Left cardiac atrium (tissue), 4 donors: ENCODE results near the gene RYR2. TPM values are rescaled to one million over a fixed set of nuclear protein-coding genes. Genes with fewer than 3 reads are reported as not detected.

Experiments used
- ATAC-seq, 2 donors: fragments of 200-7000 bp; cut with Tn5 transposase; one replicate each; pipeline ENCODE4 v1.9.1; 2020; ENCODE audit warnings: mild to moderate bottlenecking in 2 of 2, moderate library complexity in 2 of 2
- DNase-seq: peaks from one replicate; pipeline ENCODE4 v3.0.0-alpha.2; 2020
- intact Hi-C, 2 donors: fragments of 100-400 bp; cut with DNase I; formaldehyde crosslinking; loops; one replicate each; pipeline versions ENCODE4 v1.14.1 to v1.15.1; 2022 to 2023
- total RNA-seq, 2 donors: library from RNA; stranded (reverse); fragmentation: NEBNext Ultra II Directional; extraction: Animal tissue kit (Norgen Biotek cat#: 25700); gene quantifications; one replicate each; pipeline ENCODE4 v1.2.1, GENCODE V29; 2021
- donor health status: DM: no; HTN: yes; CAD: no.
- donor health status: DM: no; HTN: yes; CAD: no; lungs with severe emphysema.
- donor health status: DM: yes; HTN: yes; CAD: no.
- donor health status: Dilated cardiomyopathy.

Gene RYR2
- total RNA-seq, 2 donors from 2014 or later: 433 to 446 TPM

DNA sequence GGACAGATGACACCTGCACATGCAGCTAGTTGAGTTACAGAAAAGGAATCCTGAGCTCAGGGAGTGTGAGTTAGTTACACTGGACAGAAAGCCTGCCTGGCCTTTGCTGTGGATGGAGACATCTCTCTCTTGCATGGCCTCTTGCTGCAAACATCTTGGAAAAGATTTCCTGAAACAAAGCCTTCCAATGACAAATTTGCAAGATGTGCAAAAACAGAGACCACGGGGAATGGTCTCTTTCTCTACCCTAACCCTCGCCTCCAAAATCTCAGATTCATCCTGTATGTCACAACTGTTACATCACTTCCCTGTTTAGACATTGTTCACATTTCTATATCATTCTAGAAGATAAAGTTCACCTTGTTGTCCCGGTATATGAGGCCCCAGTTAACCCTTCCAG lies 415.6 kb downstream of the RYR2 start:
- ATAC-seq: no peak
- DNase-seq: no peak
- intact Hi-C loops: no loop called here

DNA sequence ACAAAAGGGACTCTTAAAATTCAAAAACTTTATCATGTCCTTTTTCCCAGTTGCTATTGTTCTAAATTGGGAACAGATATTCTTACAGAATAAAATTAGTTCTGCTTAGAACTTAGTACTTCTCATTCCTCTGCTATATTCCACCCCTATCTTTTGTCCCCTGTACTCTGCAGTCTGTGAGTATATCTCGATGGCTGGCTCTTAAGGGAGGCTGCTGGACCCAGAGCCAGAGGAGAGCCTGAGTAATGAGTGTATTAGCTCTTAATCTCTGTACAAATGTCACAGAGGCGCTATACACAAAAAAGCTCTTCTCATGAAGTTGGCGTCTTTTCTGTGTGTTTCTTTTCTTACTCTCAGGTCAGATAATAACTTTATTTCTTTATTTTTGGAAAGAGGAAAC lies 425.3 kb downstream of the RYR2 start:
- peak; percentile 76 to 82 for ATAC-seq
- intact Hi-C loops: no loop called here
- DNase-seq: no peak

DNA sequence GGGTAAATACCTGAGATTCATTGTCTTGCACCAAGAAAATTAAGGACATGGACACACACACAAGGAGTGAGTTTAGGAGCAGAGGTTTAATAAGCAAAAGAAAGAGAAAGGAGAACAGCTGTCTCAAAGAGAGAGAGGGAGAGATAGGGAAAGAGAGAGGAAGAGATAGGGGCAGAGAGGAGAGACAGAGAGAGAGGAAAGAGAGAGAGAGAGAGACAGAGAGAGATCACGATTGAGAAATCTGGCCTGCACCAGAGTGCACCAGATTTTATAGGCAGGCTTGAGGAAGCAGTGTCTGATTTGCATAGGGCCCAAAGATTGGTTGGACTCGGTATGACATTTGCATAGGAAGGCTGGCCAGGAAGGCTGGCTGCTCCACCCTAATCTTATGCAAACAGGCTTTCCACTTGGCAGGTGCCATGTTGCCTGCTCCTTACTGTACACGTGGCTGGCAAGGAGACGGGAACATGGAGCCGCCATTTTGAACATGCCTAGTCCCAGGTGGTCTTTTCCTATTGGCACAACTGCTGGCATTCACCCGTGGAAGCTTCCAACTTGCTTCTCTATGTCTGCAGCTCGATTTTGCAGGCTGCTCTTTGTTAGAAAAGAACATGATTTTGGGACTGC lies 428.8 kb downstream of the RYR2 start:
- ATAC-seq (peak; percentile 41 to 56), DNase-seq (no peak)
- intact Hi-C loops: no loop called here

DNA sequence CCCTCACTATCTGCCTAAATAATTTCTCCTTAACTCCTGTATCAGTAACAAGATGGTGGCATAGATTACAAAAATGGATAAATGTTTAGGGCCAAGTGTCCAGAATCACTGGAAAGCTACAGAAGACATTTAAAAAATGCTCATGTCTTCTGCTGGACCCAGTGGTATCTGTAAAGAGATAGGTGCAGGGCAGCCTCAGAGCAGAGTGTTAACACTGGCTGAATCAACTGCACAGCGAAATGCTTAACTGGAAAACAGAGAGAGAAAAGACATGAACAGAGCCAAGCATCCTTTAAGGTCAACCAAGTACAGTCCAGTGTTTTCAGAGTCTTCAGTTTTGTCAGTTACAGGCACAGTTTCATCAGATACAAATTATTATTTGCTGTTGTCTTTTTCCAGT lies 429.4 kb downstream of the RYR2 start:
- DNase-seq: no peak
- intact Hi-C loops: no loop called here
- ATAC-seq: no peak

DNA sequence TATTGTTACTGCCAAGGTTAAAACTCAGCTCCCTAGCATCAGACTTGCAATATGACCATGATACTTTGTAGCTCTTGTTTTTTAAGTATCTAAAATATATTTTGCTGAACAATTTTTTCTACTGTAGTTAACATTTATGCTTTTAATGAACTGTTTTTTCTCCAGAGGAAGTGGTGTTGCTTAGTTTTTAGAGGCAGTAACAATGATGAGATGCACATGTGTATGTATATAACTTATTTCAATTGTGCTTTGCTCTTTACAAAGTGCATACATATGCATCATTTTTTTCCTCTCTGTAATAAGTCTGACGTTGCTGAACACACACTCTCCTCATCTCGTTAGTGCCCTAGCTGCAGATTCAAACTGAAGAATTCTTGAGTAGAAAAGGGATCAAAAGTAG lies 430.0 kb downstream of the RYR2 start:
- no peak for DNase-seq
- no peak for ATAC-seq
- intact Hi-C loops: no loop called here

DNA sequence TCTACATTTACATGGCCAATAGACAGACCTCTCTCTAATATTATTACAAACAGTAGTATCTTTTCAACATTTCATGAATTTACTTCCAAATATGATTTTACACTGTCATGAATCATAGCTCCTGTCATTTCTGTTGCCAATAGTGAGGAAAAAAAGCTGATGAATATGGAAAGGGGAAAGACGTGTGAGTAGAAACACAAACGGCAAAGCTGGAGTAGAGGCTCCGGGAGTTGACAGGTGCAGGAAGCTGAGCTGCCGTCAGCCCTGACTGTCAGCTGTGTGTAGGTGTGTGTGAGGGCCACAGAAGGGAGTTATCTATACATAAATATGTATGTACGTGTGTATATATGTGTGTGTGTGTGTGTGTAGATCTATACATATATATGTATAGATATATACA lies 431.9 kb downstream of the RYR2 start:
- DNase-seq (no peak), ATAC-seq (no peak)
- intact Hi-C loops: no loop called here

DNA sequence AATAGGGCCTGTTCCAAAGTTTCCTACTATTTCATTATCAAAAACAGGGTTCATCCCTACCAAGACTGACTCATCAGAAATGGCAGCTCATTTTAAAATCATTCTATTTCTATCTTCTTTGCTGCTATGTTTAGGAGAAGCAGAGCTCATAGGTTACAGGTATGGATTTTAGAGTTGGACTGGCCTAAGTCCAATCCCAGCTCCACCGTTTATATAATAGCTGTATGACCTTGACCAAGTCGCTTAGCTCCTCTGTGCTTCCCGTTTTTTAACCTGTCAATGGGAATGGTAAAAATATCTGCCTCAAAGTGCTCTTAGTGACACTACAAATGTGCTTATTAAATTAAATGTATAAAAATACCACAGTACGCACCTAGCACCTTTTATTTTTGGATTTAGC lies 436.1 kb downstream of the RYR2 start:
- intact Hi-C loops: no loop called here
- DNase-seq (no peak), ATAC-seq (no peak)

DNA sequence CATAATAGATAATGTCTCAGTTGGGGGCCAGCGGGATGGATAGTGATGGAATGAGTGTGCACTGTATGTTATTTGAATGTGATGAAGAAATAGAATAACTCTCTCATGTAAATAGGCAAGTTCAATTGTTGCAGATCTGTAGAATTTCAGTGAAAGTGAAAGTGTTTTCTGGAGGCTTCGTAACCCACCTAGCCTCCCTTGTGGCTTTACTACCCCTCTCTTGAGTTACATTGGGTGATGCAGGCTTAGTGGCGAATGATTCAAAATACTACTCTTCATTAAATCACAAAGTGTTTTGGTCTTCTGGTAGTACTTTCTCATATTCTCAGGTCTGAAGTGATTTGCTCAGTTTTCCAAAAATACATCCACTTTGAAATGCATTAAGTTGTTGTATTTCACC lies 436.9 kb downstream of the RYR2 start:
- ATAC-seq (no peak), DNase-seq (no peak)
- intact Hi-C loops: no loop called here

DNA sequence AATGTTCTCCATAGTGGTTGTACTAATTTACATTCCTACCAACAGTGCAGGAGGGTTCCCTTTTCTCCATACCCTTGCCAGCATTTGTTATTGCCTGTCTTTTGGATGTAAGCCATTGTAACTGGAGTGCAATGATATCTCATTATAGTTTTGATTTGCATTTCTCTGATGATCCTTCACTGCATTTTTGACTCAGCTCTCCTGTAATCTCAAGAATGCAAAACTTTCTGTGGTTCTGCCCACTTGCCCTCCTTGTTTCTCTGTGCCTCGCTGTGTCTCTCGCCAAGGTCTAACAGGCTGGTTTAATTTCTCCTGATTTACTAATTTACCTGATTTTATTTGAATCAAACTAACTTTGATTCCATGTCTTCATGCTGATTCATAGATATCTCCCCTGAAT lies 440.8 kb downstream of the RYR2 start:
- intact Hi-C loops: no loop called here
- ATAC-seq (peak in 1 of 2 donors; percentile 53), DNase-seq (no peak)

DNA sequence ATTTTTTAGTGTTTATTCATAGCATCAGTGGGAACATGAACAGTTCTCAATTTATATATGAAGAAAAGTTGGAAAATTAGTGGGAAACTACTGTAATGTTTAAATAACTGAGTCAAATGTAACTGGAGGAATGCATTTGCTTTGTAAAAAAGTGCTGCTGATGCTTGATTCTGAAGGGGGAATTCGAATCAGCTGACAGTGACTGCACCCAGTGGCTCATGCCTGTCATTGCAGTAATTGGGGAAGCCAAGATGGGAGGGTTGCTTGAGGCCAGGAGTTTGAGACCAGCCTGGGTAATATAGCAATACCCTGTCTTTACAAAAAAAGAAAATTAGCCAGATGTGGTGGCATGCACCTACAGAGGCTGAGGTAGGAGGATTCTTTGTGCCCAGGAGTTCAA lies 450.4 kb downstream of the RYR2 start:
- ATAC-seq (no peak), DNase-seq (no peak)
- intact Hi-C loops: no loop called here

DNA sequence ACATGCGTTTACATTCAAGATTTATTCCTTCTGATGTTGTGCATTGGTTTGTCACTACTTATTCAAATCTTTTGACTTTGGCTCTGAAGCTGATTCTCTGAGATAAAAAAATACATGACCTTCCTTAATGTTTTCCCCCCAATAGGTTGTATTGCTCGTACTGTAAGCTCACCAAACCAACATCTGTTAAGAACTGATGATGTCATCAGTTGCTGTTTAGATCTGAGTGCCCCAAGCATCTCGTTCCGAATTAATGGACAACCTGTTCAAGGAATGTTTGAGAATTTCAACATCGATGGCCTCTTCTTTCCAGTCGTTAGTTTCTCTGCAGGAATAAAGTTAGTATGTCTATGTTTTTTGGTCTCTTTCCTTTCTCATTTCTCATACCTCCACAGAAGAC lies 458.6 kb downstream of the RYR2 start:
- ATAC-seq (no peak), DNase-seq (no peak)
- intact Hi-C loops: no loop called here

DNA sequence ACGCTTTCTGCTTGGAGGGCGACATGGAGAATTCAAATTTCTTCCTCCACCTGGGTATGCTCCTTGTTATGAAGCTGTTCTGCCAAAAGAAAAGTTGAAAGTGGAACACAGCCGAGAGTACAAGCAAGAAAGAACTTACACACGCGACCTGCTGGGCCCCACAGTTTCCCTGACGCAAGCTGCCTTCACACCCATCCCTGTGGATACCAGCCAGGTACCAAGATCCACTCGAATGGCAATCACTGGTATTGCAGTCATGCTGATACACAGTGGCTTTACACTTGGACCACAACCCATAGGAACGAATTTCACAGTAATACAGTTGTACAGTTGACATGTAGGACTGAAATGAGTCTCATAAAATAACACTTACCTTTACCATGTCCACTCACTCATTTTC lies 461.3 kb downstream of the RYR2 start:
- DNase-seq (no peak), ATAC-seq (peak in 1 of 2 donors; percentile 18)

DNA sequence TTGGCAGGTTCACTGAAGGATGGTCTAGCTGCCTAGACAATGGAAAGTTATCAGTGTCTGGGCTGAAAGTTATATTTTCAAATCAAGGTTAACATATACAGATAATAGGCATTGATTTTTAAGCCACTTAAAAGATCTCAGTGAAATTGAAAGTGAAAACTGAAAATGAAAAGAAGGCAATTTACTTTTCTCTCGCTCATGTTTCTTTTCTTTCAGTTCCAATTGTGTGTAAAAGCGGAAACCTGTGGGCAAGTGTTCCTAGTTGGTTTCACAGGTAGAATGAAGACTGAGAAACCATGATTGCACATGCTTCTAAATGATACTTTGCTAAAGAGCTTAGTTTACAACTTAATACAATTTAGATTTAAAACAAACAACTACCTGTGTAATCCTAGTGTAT lies 465.0 kb downstream of the RYR2 start:
- intact Hi-C loops: no loop called here
- DNase-seq (no peak), ATAC-seq (no peak)

More for the DNA sequence above, 461.3 kb downstream of the RYR2 start:
- intact Hi-C loops: no loop called here

DNA sequence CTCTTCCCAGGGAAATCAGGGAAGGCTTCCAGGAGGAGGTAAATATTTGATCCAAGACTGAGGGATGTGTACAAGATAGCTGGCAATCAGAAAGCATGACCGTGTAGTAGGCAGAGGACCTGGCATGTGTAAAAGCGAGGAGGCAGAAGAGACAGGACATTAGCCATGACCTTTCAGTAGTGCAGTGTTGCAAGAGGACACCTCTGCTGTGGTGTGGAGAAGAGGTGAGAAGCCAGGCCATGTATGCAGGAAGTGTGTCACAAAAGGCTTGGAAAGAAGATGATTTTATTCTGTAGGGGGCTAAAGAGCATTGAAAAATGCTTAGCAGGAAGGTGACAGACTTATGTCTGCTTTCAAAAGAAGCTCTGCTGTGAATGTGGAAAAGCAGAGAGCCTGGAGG lies 467.8 kb downstream of the RYR2 start:
- DNase-seq (no peak), ATAC-seq (no peak)
- intact Hi-C loops: no loop called here

DNA sequence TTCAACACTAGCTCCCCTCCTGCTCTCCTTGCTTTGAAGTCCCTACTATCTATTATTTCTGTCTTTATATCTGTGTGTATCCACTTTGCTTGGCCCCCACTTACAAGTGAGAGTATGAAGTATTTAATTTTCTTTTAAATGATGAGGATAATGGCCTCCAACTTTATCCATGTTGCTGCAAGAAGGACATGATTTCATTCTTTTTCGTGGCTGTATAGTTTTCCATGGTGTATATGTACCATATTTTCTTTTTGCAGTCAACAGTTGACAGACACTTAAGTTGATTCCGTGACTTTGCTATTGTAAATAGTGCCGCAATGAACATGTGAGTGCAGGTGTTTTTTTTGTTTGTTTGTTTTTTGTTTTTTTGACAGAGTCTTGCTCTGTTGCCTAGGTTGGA lies 483.1 kb downstream of the RYR2 start:
- intact Hi-C loops: no loop called here

DNA sequence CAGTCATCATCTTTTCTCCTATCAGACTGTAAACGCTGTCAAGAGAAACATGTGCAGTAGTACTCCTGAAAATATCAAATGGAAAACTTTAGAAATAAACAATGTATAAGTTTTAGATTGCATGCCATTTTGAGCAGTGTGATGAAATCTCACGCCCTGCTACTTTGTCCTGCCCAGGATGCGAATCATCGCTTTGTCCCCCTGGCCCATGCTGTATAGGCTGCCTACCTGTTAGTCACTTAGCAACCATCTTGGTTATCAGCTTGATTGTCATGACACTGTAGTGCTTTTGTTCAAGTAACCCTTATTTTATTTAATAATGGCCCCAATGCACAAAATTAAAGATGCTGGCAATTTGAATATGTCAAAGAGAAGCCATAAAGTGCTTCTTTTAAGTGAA lies 485.8 kb downstream of the RYR2 start:
- intact Hi-C loops: no loop called here
- DNase-seq (no peak), ATAC-seq (peak in 1 of 2 donors; percentile 34)

More for the DNA sequence above, 483.1 kb downstream of the RYR2 start:
- ATAC-seq (no peak), DNase-seq (no peak)

DNA sequence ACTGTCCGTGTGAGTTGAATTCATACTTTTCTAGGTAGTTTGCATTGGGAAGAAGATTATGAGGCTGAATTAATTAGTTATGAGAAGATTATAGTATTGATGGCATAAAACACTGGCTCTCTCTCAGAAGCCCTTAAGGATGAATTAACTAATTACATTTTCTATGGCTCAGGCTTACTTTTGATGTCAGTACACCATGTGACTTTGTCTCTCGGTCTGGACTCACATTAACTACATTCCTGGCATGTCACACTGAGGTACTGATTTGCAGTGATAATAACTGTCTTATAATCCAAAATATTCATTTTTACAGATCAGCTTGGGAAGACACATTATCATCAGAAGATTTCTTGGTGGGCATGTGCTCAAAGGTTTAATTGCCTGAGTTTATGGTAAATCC lies 486.6 kb downstream of the RYR2 start:
- no peak for DNase-seq
- no peak for ATAC-seq
- intact Hi-C loops: no loop called here

DNA sequence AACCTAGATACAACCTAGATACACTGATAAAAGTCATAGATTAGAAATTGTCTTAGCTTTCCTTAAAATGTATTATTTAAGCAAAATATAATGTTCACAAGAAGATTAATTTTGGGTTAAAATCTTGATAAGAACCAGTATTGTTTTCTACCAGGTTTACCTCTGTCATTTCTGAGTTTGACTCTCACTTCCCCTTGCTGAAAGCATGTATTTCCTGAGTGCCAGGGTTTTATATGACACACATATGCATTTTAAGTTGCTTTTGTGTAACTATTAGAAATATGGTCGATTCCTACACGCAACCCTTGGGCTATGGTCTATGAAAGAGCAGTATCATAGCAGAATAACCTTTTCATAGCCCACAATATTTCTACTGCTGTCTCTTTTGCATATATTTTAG lies 497.1 kb downstream of the RYR2 start:
- DNase-seq: no peak
- intact Hi-C loops: no loop called here
- ATAC-seq: no peak

DNA sequence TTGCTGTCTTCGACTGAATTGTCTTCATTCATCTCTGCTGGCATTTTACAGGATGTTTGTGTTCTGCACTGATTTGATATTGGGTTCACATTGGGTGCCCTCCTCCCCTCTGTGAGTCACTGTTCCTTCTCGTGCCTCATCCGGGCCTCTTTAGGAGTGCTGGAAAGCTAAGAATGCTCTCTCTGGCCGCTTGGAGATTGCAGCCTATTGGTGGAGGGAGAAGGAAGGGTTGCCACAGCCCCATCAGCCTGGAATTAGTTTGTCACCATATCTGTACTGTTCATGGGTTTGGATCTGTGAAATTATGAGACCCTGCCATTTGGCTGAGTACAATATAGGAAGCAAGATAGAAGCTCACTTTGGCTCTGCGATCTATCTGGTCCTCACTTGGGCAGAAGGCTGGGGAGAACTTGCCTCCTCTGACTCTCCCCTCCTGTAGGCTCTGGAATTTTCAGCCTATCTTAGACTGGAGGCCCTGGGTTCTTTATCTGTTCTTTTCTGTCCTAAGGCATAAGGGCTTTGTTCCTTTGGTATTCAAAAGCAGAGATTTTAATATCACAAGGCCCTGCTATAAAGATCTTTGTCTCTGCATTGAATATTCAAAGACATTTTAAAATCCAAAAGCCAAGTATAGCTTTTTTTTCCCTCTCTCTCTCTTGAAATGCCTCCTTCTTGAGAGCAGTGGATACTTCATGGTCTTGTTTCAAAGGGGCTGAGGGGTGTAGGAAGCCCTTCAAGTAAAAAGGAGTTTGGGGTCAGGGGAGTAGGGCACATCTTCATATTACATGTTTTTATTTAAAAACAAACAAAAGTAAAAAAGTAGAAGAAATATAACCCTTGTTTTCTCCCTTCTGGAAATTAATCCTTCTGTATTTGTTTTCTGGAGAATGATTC lies 500.8 kb downstream of the RYR2 start:
- peak; percentile 65 to 81 for ATAC-seq
- DNase-seq: no peak
- intact Hi-C loops: no loop called here

DNA sequence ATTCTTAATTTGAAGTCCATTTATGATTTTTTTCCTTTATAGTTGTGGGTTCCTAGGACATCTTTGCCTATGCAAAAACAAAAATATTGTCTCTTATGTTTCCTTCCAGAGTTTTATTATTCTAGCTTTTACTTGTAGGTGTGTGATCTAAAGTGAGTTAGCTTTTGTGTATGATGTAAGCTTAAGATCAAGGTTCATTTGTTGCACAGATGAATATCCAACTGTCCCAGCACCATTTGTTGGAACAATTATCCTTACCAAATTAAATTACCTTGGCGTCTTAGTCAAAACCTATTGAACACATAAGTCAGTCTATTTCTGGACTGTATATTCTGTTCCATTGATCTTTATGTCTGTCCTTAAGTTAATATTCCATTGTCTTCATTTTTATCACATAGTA lies 511.1 kb downstream of the RYR2 start:
- intact Hi-C loops: no loop called here
- no peak for ATAC-seq
- DNase-seq: no peak

DNA sequence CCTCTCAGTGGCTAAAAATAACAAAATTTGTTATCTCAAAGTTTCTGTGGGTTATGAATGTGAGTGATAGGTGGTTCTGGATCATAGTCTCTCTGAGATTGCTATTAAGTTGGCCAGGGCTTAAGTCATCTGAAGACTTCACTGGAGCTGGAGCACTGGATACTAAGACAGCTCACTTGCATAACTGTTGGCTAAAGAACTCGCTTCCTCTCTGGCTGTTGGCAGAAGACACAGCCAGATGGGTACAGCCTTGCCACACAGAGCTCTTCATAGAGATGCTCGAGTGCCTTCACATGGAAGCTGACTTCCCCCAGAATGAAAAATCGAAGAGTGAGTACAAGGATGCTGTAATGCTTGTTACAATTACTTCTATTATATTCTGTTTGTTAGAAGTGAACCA lies 514.9 kb downstream of the RYR2 start:
- ATAC-seq (peak; percentile 52 to 79), DNase-seq (no peak)
- intact Hi-C loops: no loop called here
